Activated CD4-positive, alpha-beta memory T cell treated with anti-CD3 and anti-CD28 coated beads for 36 hours (primary cell): ENCODE measurements around the gene ZNF804A. TPM values are rescaled to one million over a fixed set of nuclear protein-coding genes. Genes with fewer than 3 reads are reported as not detected.

Experiments used
- CTCF ChIA-PET: fragments of 350-600 bp; sonication (Branson Sonifier 250); formaldehyde crosslinking; loops from one replicate; lab custom pipeline; 2021; ENCODE audit warnings: antibody characterized with exemption, inconsistent platforms; lab: Charles Lee
- POLR2A ChIA-PET: fragments of 350-600 bp; sonication (Branson Sonifier 250); formaldehyde crosslinking; loops from one replicate; lab custom pipeline; 2021; ENCODE audit warnings: antibody characterized with exemption; lab: Charles Lee
- DNase-seq: peaks from one replicate; pipeline ENCODE4 v3.0.0-alpha.2; 2020
- H3K27ac Mint-ChIP-seq: one replicate; pipeline ENCODE4 v1.8.0; 2021; ENCODE audit warnings: mixed read lengths
- H3K27me3 Mint-ChIP-seq: one replicate; pipeline ENCODE4 v1.8.0; 2021; ENCODE audit warnings: mixed read lengths
- H3K36me3 Mint-ChIP-seq: one replicate; pipeline ENCODE4 v1.8.0; 2021; ENCODE audit warnings: mixed read lengths
- H3K4me1 Mint-ChIP-seq: one replicate; pipeline ENCODE4 v1.8.0; 2021; ENCODE audit warnings: low read depth, mixed read lengths
- H3K4me3 Mint-ChIP-seq: one replicate; pipeline ENCODE4 v1.8.0; 2021; ENCODE audit warnings: mild to moderate bottlenecking, mixed read lengths
- H3K9me3 Mint-ChIP-seq: one replicate; pipeline ENCODE4 v1.8.0; 2021; ENCODE audit warnings: mixed read lengths
- intact Hi-C: fragments of 100-400 bp; cut with micrococcal nuclease; formaldehyde crosslinking; loops from one replicate; pipeline ENCODE4 v1.15.1; 2023
- total RNA-seq, 2 experiments: library from RNA; stranded (reverse); gene quantifications; one replicate each; pipeline ENCODE4 v1.2.3, GENCODE V29; 2021

Gene ZNF804A
- total RNA-seq, 2 experiments from 2014 or later = not detected

GRCh38 chr2:184685999-184686841, 87.9 kb downstream of the ZNF804A start:
- CTCF ChIA-PET = no interaction called here
- H3K27me3 Mint-ChIP-seq = no peaks in the 10 kb centered on the region
- no peak overlapping the region for H3K27ac Mint-ChIP-seq

GRCh38 chr2:184689638-184690037, 91.3 kb downstream of the ZNF804A start:
- H3K27me3 Mint-ChIP-seq = no peaks in the 10 kb centered on the region
- H3K36me3 Mint-ChIP-seq = no peaks in the 10 kb centered on the region
- H3K4me3 Mint-ChIP-seq = no peak overlapping the region
- peaks cover 3% of the 10 kb centered on the region for H3K9me3 Mint-ChIP-seq
- intact Hi-C loops = no loop called here
- H3K4me1 Mint-ChIP-seq = no peaks in the 10 kb centered on the region
- POLR2A ChIA-PET = no interaction called here
- no peak for DNase-seq
- CTCF ChIA-PET = no interaction called here
- H3K27ac Mint-ChIP-seq = no peak overlapping the region

More at GRCh38 chr2:184685999-184686841, 87.9 kb downstream of the ZNF804A start:
- no peak overlapping the region for H3K4me3 Mint-ChIP-seq
- H3K9me3 Mint-ChIP-seq = peaks cover 3% of the 10 kb centered on the region
- no peak for DNase-seq
- no peaks in the 10 kb centered on the region for H3K36me3 Mint-ChIP-seq
- POLR2A ChIA-PET = no interaction called here
- intact Hi-C loops = no loop called here
- H3K4me1 Mint-ChIP-seq = no peaks in the 10 kb centered on the region

- ChIA-PET CTCF (no interaction called here), POLR2A (no interaction called here)
- H3K27me3 Mint-ChIP-seq = no peaks in the 10 kb centered on the region
- DNase-seq = no peak
- no peaks in the 10 kb centered on the region for H3K4me1 Mint-ChIP-seq
- H3K27ac Mint-ChIP-seq = no peak overlapping the region
- peaks cover 2% of the 10 kb centered on the region for H3K9me3 Mint-ChIP-seq
- H3K4me3 Mint-ChIP-seq = no peak overlapping the region
- H3K36me3 Mint-ChIP-seq = no peaks in the 10 kb centered on the region
- intact Hi-C loops = no loop called here
Measured at GRCh38 chr2:184692141-184692734, 93.9 kb downstream of the ZNF804A start.

- H3K9me3 Mint-ChIP-seq = peaks cover 2% of the 10 kb centered on the region
- no peak overlapping the region for H3K27ac Mint-ChIP-seq
- no peaks in the 10 kb centered on the region for H3K36me3 Mint-ChIP-seq
- ChIA-PET POLR2A (no interaction called here), CTCF (no interaction called here)
- intact Hi-C loops = no loop called here
- no peaks in the 10 kb centered on the region for H3K27me3 Mint-ChIP-seq
- H3K4me1 Mint-ChIP-seq = no peaks in the 10 kb centered on the region
- no peak for DNase-seq
- no peak overlapping the region for H3K4me3 Mint-ChIP-seq
Measured at GRCh38 chr2:184696644-184697043, 98.3 kb downstream of the ZNF804A start.

DNA sequence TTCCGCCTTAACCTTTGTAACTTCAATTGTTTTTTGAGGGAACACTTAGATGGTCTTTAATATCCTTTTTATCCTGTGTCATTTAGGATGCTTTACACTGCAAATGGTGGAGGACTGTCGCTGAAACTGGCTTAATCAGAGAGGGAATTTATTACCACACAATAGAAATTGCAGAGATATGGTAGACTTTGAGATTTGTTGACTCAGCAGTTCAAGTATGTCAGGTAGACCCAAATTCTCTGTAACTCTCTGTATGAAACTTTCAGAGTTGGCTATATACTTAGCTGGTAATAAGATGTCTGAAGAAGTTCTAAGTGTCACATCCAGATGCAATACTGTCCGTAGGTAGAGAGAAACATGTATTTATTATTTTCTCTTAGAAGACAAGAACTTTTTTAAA, 100.1 kb downstream of the ZNF804A start:
- no peaks in the 10 kb centered on the region for H3K36me3 Mint-ChIP-seq
- no peak for DNase-seq

DNA sequence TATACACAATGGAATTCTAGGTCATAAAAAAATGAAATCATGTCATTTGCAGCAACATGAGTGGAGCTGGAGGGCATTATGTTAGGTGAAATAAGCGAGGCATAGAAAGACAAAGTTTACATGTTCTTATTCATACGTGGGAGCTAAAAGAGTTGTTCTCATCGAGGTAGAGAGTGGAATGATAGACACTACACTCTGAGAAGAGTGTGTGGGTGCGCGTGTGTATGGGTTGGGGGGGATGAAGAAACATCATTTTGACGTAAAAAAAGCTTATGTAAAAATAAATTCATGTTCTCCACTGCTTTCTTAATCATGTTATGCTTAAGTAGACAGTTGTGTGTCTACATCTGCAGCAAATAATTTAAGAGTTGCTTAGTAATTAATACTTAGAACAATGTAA, 123.6 kb downstream of the ZNF804A start:
- CTCF ChIA-PET = no interaction called here
- DNase-seq = no peak
- intact Hi-C loops = no loop called here
- Mint-ChIP-seq H3K4me3 (no peak overlapping the region), H3K27ac (no peak overlapping the region), H3K4me1 (no peaks in the 10 kb centered on the region), H3K36me3 (no peaks in the 10 kb centered on the region), H3K27me3 (no peaks in the 10 kb centered on the region), H3K9me3 (peaks cover 12% of the 10 kb centered on the region)
- POLR2A ChIA-PET = no interaction called here

More for the DNA sequence above, 100.1 kb downstream of the ZNF804A start:
- H3K4me1 Mint-ChIP-seq = no peaks in the 10 kb centered on the region
- H3K27ac Mint-ChIP-seq = no peak overlapping the region
- intact Hi-C loops = no loop called here
- H3K9me3 Mint-ChIP-seq = peaks cover 2% of the 10 kb centered on the region
- ChIA-PET CTCF (no interaction called here), POLR2A (no interaction called here)
- no peak overlapping the region for H3K4me3 Mint-ChIP-seq
- no peaks in the 10 kb centered on the region for H3K27me3 Mint-ChIP-seq

GRCh38 chr2:184727813-184728212, 129.5 kb downstream of the ZNF804A start:
- H3K27ac Mint-ChIP-seq = no peak overlapping the region
- POLR2A ChIA-PET = no interaction called here
- H3K27me3 Mint-ChIP-seq = no peaks in the 10 kb centered on the region
- H3K4me1 Mint-ChIP-seq = no peaks in the 10 kb centered on the region
- CTCF ChIA-PET = no interaction called here
- intact Hi-C loops = no loop called here
- H3K36me3 Mint-ChIP-seq = no peaks in the 10 kb centered on the region
- H3K4me3 Mint-ChIP-seq = no peak overlapping the region
- DNase-seq = no peak
- H3K9me3 Mint-ChIP-seq = no peaks in the 10 kb centered on the region

DNA sequence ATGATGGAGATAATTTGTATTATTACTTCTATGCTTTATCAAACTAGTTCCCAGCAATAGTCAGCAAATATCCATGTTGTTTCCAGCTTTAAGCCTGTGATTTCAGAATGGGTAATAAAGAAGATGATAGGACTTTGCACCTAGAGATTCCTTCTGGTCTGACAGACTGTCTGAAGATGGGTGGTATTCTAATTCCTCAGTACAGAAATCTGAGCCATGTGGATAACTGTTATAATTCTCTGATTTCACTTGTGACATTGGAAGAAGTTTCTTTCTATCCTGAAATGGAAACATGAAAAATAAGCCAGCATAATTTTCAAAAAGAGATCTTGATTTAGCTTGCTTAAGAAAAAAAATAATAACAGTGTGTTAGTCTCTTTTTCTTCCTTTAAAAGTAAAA, 130.1 kb downstream of the ZNF804A start:
- Mint-ChIP-seq H3K27ac (no peak overlapping the region), H3K36me3 (no peaks in the 10 kb centered on the region), H3K27me3 (no peaks in the 10 kb centered on the region), H3K4me1 (no peaks in the 10 kb centered on the region), H3K4me3 (no peak overlapping the region), H3K9me3 (no peaks in the 10 kb centered on the region)
- DNase-seq = no peak
- intact Hi-C loops = no loop called here
- CTCF ChIA-PET = no interaction called here
- POLR2A ChIA-PET = no interaction called here

DNA sequence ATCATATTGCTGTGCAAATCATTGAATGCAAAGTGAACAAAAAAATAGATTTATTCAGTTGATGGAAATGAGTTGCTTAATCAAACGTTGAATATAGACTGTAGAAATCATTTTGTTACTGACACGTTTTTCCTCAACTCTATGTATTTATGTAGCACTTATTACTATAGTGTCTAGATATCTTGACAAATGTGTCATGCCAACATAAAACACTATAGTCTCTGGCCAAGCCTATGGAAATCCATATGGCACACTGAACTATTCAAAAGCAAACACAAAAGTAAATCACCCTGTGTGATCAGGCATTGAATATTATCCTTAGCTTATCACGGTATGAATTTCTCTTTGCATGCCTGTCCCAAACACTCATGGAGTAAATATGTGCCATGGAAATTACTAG, 131.3 kb downstream of the ZNF804A start:
- intact Hi-C loops = no loop called here
- Mint-ChIP-seq H3K9me3 (no peaks in the 10 kb centered on the region), H3K27ac (no peak overlapping the region), H3K4me1 (no peaks in the 10 kb centered on the region), H3K36me3 (no peaks in the 10 kb centered on the region), H3K27me3 (no peaks in the 10 kb centered on the region), H3K4me3 (no peak overlapping the region)
- CTCF ChIA-PET = no interaction called here
- POLR2A ChIA-PET = no interaction called here
- no peak for DNase-seq

- Mint-ChIP-seq H3K9me3 (no peaks in the 10 kb centered on the region), H3K36me3 (no peaks in the 10 kb centered on the region), H3K4me1 (no peaks in the 10 kb centered on the region), H3K4me3 (no peak overlapping the region), H3K27me3 (no peaks in the 10 kb centered on the region), H3K27ac (no peak overlapping the region)
- ChIA-PET CTCF (no interaction called here), POLR2A (no interaction called here)
- DNase-seq = no peak
- intact Hi-C loops = no loop called here
Measured at GRCh38 chr2:184730288-184730687, 132.0 kb downstream of the ZNF804A start.

DNA sequence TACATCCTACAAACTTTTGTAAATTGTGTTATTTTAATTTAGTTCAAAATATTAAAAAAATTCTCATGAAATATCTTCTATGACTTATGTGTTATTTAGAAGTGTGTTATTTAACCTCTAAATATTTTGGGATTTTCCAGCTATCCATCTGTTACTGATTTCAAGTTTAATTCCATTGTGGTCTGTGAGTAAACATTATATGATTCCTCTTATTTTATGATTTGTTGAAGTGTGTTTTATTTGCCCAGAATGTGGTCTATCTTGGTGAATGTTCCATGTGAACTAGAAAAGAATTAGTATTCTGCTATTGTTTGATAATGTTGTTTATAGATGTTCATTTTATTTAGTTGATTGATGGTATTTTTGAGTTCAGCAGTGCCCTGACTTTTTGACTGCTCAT, 136.0 kb downstream of the ZNF804A start:
- intact Hi-C loops = no loop called here
- H3K9me3 Mint-ChIP-seq = no peaks in the 10 kb centered on the region

GRCh38 chr2:184735611-184736010, 137.3 kb downstream of the ZNF804A start:
- Mint-ChIP-seq H3K27ac (no peak overlapping the region), H3K27me3 (no peaks in the 10 kb centered on the region), H3K9me3 (peaks cover 2% of the 10 kb centered on the region), H3K4me1 (no peaks in the 10 kb centered on the region), H3K36me3 (no peaks in the 10 kb centered on the region), H3K4me3 (no peak overlapping the region)
- CTCF ChIA-PET = no interaction called here
- no peak for DNase-seq
- POLR2A ChIA-PET = no interaction called here
- intact Hi-C loops = no loop called here

More for the DNA sequence above, 136.0 kb downstream of the ZNF804A start:
- H3K27me3 Mint-ChIP-seq = no peaks in the 10 kb centered on the region
- no peak overlapping the region for H3K4me3 Mint-ChIP-seq
- H3K27ac Mint-ChIP-seq = no peak overlapping the region
- POLR2A ChIA-PET = no interaction called here
- DNase-seq = no peak
- CTCF ChIA-PET = no interaction called here
- H3K36me3 Mint-ChIP-seq = no peaks in the 10 kb centered on the region
- H3K4me1 Mint-ChIP-seq = no peaks in the 10 kb centered on the region

- CTCF ChIA-PET = no interaction called here
- H3K36me3 Mint-ChIP-seq = no peaks in the 10 kb centered on the region
- POLR2A ChIA-PET = no interaction called here
Measured at GRCh38 chr2:184743096-184743495, 144.8 kb downstream of the ZNF804A start.

More at GRCh38 chr2:184743096-184743495, 144.8 kb downstream of the ZNF804A start:
- DNase-seq = no peak
- Mint-ChIP-seq H3K4me1 (no peaks in the 10 kb centered on the region), H3K9me3 (peaks cover 2% of the 10 kb centered on the region), H3K27me3 (no peaks in the 10 kb centered on the region), H3K27ac (no peak overlapping the region), H3K4me3 (no peak overlapping the region)
- intact Hi-C loops = no loop called here
